KMS-11 (cell line): ENCODE measurements around the gene PLXNA4.

Source experiments
- H2AFZ ChIP-seq: fragments of 200-600 bp; sonication (generic); 2 replicates; pipeline ENCODE4 v1.6.1; 2016; ENCODE audit warnings: antibody characterized with exemption, mixed run types, low read depth
- H3K27ac ChIP-seq: fragments of 200-600 bp; sonication (generic); 2 replicates; pipeline ENCODE4 v1.6.1; 2016; ENCODE audit warnings: mild to moderate bottlenecking, mixed run types
- H3K27me3 ChIP-seq: fragments of 200-600 bp; sonication (generic); 2 replicates; pipeline ENCODE4 v1.6.1; 2017; ENCODE audit warnings: mild to moderate bottlenecking, low read depth, mixed run types, moderate library complexity; ENCODE audit not compliant: insufficient read depth
- H3K36me3 ChIP-seq: fragments of 200-600 bp; sonication (generic); 2 replicates; pipeline ENCODE4 v1.6.1; 2017; ENCODE audit warnings: mild to moderate bottlenecking, mixed run types; ENCODE audit not compliant: insufficient read depth
- H3K4me1 ChIP-seq: fragments of 200-600 bp; sonication (generic); 2 replicates; pipeline ENCODE4 v1.6.1; 2016; ENCODE audit warnings: mild to moderate bottlenecking, low read depth, mixed run types; ENCODE audit not compliant: poor library complexity, severe bottlenecking
- H3K4me2 ChIP-seq: fragments of 200-600 bp; sonication (generic); 2 replicates; pipeline ENCODE4 v1.7.0; 2016; ENCODE audit warnings: mild to moderate bottlenecking, mixed run types
- H3K4me3 ChIP-seq: fragments of 200-600 bp; sonication (generic); IDR thresholded peaks from 2 replicates; pipeline ENCODE4 v1.6.1; 2017; ENCODE audit warnings: low read depth, low read length, mixed read lengths; ENCODE audit not compliant: insufficient read depth
- H3K79me2 ChIP-seq: fragments of 200-600 bp; sonication (generic); 2 replicates; pipeline ENCODE4 v1.6.1; 2016; ENCODE audit warnings: low read depth, mixed run types; ENCODE audit not compliant: insufficient read depth
- H3K9ac ChIP-seq: fragments of 200-600 bp; sonication (generic); 2 replicates; pipeline ENCODE4 v1.6.1; 2016; ENCODE audit warnings: mild to moderate bottlenecking, mixed run types
- H4K20me1 ChIP-seq: fragments of 200-600 bp; sonication (generic); 2 replicates; pipeline ENCODE4 v1.6.1; 2016; ENCODE audit warnings: mild to moderate bottlenecking, mixed run types; ENCODE audit not compliant: insufficient read depth
- CTCF ChIP-seq: fragments of 200-600 bp; sonication (generic); conservative IDR thresholded peaks from 2 replicates; pipeline ENCODE4 v1.6.1; 2017; ENCODE audit warnings: low read depth, mild to moderate bottlenecking, antibody characterized with exemption, low read length, moderate library complexity, mixed read lengths

The PLXNA4 gene

GRCh38 chr7:132520591-132521280, 55.5 kb downstream of the PLXNA4 start:
- Histone ChIP-seq H3K4me2 (no peak overlapping the region), H3K27me3 (no peaks in the 10 kb centered on the region), H3K4me1 (no peaks in the 10 kb centered on the region), H3K4me3 (no peak overlapping the region), H3K79me2 (no peaks in the 10 kb centered on the region), H3K36me3 (no peaks in the 10 kb centered on the region), H4K20me1 (no peaks in the 10 kb centered on the region), H3K27ac (no peak overlapping the region), H2AFZ (no peak overlapping the region), H3K9ac (no peak overlapping the region)
- TF ChIP-seq CTCF: no peak

GRCh38 chr7:132519936-132520335, 56.3 kb downstream of the PLXNA4 start:
- Histone ChIP-seq H3K4me1 (no peaks in the 10 kb centered on the region), H3K4me2 (no peak overlapping the region), H3K4me3 (no peak overlapping the region), H3K36me3 (no peaks in the 10 kb centered on the region), H4K20me1 (no peaks in the 10 kb centered on the region), H3K27ac (no peak overlapping the region), H2AFZ (no peak overlapping the region), H3K79me2 (no peaks in the 10 kb centered on the region), H3K27me3 (no peaks in the 10 kb centered on the region), H3K9ac (no peak overlapping the region)
- TF ChIP-seq CTCF: no peak

- H3K79me2 ChIP-seq: no peaks in the 10 kb centered on the region
- no peak overlapping the region for H2AFZ ChIP-seq
- no peak overlapping the region for H3K4me3 ChIP-seq
- no peaks in the 10 kb centered on the region for H3K27me3 ChIP-seq
- no peaks in the 10 kb centered on the region for H3K4me1 ChIP-seq
- H3K36me3 ChIP-seq: no peaks in the 10 kb centered on the region
- H3K4me2 ChIP-seq: no peak overlapping the region
- H3K9ac ChIP-seq: no peak overlapping the region
- H3K27ac ChIP-seq: no peak overlapping the region
- H4K20me1 ChIP-seq: no peaks in the 10 kb centered on the region
- TF ChIP-seq CTCF: no peak
These were observed 57.5 kb downstream of the PLXNA4 start for GRCh38 chr7:132518839-132519173.

- H3K36me3 ChIP-seq: no peaks in the 10 kb centered on the region
- H3K9ac ChIP-seq: no peak overlapping the region
- H3K27ac ChIP-seq: no peak overlapping the region
- H3K79me2 ChIP-seq: no peaks in the 10 kb centered on the region
- peak; percentile 79 for TF ChIP-seq CTCF
- H2AFZ ChIP-seq: no peak overlapping the region
- H3K27me3 ChIP-seq: no peaks in the 10 kb centered on the region
- no peaks in the 10 kb centered on the region for H4K20me1 ChIP-seq
- no peak overlapping the region for H3K4me3 ChIP-seq
- no peak overlapping the region for H3K4me2 ChIP-seq
- H3K4me1 ChIP-seq: no peaks in the 10 kb centered on the region
These were observed 58.0 kb downstream of the PLXNA4 start for GRCh38 chr7:132518102-132518838.
